ENCODE measurements around the gene SLIRP.
"Not testable (repeated sequence)": the region's sequence is repeated elsewhere in the genome, so short reads cannot be mapped to it uniquely, and the experiment has no call there.

Gene SLIRP

DNA sequence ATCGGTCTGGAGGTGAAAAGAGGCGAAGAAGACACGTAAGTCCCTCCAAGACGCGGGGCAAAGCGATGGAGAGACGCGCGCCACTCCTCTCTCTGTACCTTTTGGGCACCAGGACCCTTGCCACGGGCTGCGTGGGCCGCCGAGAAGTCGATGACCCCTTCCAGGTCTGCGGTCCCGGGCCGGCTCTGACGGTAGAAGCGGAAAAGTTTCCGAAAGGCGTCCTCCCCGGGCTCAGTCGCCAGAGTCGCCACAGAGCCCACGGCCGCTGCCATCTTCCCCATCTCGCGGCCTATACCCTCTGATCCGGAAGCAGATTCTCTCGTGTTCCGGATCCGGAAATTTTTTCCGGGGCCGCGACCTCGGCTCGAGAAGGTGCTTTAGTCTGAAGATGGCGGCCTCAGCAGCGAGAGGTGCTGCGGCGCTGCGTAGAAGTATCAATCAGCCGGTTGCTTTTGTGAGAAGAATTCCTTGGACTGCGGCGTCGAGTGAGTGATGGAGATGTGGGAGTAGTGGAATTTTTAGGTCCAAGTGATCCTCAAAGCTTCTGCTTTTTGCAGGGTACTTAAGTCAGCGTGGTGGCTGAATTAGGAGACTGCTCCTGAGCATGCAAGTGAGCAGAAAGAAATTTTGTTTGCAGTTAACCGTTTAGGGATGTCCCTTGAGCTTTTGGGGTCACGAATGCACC is at the start of gene SLIRP, which contains the start of gene ALKBH1:
Gene SLIRP, plus strand, starts transcription at position 380 of the 685 bp plus-strand sequence. Its CDS starts 9 bp downstream, at position 389.
Gene ALKBH1, minus strand, starts transcription at position 300 of the 685 bp plus-strand sequence. Its CDS starts 19 bp downstream, at position 281.
- peak; percentile 73 to 85 for DNase-seq (ENCODE audit: low read depth in 2 of 2)

GRCh38 chr14:77659831-77660230 is 48.1 kb upstream of the SLIRP start:
- no peak for DNase-seq (ENCODE audit: low read depth in 2 of 2)

DNA sequence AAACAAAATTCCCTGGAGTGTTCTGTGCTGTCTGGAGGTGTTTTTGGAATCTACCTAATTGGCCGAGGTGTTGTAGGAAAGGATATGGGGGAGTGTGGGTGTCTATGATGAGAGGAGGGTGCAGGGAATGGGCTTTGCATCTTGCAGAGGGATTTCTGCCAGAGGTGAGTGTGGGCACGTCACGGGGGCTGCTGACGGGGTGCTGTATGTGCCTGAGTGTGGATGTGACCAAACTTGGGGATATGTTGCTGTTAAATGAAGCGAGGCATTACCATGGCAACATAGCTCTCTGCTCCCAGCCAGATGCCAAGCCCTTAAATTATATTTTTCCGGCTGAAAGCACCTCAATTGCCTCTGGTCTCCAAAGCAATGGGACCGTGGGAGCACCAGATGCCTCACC is 47.1 kb upstream of the SLIRP start:
- DNase-seq (ENCODE audit: low read depth in 2 of 2) = no peak

GRCh38 chr14:77661562-77661961 is 46.3 kb upstream of the SLIRP start:
- not testable (repeated sequence) for DNase-seq (ENCODE audit: low read depth in 2 of 2)

DNA sequence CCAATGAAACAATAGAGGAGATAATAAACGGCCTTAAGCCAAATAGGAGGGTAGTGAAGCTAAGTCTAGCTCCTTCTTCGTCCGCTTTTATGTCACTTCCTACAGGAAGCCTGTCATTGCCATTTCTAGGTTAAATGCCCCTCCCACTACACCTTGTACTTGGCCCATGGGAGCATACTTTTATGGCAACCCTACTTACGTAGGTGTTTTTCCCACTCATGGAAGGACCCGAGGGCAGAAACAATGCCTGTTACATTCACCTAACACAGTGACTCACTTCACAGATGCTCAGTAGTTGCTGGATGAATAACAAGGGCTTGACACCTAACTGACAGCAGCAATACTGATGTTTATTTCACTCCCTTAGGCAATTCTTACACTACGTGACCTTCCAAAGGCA is 44.6 kb upstream of the SLIRP start:
- DNase-seq (ENCODE audit: low read depth in 2 of 2) = no peak

- DNase-seq (ENCODE audit: low read depth in 2 of 2) = no peak
These were observed 40.6 kb upstream of the SLIRP start for GRCh38 chr14:77667331-77667730.

DNA sequence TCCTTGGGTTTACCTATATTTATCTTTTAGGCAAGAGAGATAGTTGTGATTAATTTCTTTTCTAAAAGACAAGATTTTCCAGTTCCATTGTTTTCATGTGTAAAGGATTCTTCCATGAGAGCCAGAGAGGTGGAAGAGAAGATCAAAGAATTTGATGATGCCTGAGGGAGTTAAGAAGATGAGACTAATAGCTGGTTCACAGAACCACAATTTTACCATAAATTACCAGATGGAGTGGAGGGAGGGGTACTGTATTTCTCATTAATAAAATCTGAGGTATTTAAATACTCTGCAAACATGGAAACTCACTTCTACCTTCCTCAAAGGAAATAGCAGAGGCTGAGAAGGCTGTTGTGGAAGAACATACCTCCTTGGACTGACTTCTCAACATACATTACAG is 34.7 kb upstream of the SLIRP start:
- DNase-seq (ENCODE audit: low read depth in 2 of 2) = no peak

DNA sequence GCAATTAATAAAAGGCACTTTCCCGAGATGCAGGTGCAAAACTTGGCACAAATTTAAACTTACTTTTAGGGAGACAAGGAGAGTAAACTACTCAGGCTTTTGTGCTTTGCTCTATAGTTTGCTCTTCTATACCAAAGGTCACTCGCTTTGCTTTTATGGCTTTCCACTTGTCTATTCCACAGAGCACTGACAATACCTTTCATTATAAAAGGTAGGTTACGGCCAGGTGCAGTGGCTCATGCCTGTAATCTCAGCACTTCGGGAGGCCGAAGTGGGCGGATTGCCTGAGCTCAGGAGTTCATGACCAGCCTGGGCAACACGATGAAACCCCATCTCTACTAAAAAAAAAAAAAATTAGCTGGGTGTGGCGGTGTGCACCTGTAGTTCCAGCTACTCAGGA is 33.0 kb upstream of the SLIRP start:
- DNase-seq (ENCODE audit: low read depth in 2 of 2) = no peak

- no peak for DNase-seq (ENCODE audit: low read depth in 2 of 2)
These were observed 26.4 kb upstream of the SLIRP start for GRCh38 chr14:77681196-77682157.

GRCh38 chr14:77682158-77682553 is 25.7 kb upstream of the SLIRP start:
- no peak for DNase-seq (ENCODE audit: low read depth in 2 of 2)

DNA sequence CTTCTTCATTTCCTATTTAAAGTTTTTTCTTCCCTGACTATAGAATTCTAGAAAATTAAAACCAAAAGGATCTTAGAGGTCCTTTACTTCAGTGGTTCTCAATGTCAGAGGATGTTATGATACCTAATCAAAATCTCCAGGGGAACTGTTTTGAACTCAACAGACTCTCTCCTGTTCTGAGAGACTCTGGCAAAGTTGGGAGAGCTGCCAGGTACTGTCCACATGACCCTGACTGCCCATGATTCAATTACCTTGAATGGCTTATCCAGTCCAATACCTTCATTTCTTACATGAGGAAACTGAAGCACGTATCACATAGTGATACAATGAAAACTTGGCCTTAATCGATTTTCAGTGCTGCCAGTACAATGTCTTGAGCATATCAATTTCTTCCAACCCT is 16.6 kb upstream of the SLIRP start:
- DNase-seq (ENCODE audit: low read depth in 2 of 2) = no peak

- no peak for DNase-seq (ENCODE audit: low read depth in 2 of 2)
These were observed 564 bp upstream of the SLIRP start for GRCh38 chr14:77707355-77707723.

GRCh38 chr14:77708749-77709148 is 846 bp downstream of the SLIRP start:
- DNase-seq (ENCODE audit: low read depth in 2 of 2) = no peak

DNA sequence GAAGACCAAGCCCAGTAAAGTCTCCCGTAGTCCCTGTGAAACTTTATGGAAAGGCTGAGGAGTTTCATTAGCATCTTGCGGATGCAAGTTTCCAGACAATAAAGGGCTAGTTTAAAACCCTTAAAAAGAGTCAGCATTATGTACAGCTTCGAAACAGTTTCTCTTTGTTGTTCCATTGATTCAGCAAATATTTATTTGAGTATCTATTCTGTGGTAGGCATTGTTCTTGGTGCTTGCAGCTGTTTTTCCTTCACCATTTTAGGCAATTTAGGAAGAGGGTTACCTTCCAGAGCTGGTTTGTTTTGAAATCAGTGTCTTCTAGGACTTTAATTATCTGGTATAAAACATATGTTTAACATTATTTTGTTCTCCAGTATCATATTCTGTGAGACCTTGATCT is 1.5 kb downstream of the SLIRP start:
- DNase-seq (ENCODE audit: low read depth in 2 of 2) = no peak

GRCh38 chr14:77710364-77710763 is 2.5 kb downstream of the SLIRP start:
- no peak for DNase-seq (ENCODE audit: low read depth in 2 of 2)

DNA sequence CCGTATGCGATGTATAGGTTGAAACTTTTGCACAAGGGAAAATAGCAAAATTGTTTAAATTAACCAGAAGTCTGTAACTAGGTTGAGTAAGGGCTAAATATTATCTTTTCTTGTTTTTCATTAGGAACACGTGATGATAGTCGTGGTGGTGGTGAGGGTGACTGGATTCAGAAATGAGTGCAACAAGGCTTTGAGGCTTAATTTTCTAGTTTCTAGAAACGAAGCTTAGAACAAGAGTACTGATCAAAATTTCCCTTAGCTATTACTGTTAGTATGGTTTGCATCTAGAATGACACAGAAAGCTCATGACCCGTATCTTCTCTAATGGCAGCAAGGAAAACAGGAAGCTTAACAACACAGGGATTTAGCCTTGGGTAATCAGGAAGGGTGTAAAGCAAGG is 7.0 kb downstream of the SLIRP start:
- DNase-seq (ENCODE audit: low read depth in 2 of 2) = no peak

- DNase-seq (ENCODE audit: low read depth in 2 of 2) = no peak
These were observed 9.9 kb downstream of the SLIRP start for GRCh38 chr14:77717608-77718305.

- DNase-seq (ENCODE audit: low read depth in 2 of 2) = no peak
These were observed 13.5 kb downstream of the SLIRP start for GRCh38 chr14:77721437-77721836.

DNA sequence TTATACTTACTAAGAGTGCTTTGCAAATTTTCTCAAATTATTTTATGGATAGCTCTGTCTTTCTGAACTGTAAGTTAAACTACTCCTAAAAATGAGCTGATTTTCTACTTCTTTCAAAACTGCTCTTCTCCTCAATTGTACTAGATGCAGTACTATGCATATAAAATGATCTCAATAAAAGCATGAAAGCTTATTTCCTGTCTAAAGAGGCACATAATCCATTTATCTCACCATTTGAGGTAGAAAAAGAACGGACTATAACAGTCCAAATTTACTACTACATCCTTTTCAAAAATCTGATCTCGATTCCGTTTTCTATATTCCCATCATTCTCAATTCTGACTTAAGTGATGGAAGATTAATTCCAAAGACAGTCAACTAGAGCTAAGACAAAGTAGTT is 14.4 kb downstream of the SLIRP start:
- no peak for DNase-seq (ENCODE audit: low read depth in 2 of 2)

- no peak for DNase-seq (ENCODE audit: low read depth in 2 of 2)
These were observed 23.1 kb downstream of the SLIRP start for GRCh38 chr14:77730976-77731497.

DNA sequence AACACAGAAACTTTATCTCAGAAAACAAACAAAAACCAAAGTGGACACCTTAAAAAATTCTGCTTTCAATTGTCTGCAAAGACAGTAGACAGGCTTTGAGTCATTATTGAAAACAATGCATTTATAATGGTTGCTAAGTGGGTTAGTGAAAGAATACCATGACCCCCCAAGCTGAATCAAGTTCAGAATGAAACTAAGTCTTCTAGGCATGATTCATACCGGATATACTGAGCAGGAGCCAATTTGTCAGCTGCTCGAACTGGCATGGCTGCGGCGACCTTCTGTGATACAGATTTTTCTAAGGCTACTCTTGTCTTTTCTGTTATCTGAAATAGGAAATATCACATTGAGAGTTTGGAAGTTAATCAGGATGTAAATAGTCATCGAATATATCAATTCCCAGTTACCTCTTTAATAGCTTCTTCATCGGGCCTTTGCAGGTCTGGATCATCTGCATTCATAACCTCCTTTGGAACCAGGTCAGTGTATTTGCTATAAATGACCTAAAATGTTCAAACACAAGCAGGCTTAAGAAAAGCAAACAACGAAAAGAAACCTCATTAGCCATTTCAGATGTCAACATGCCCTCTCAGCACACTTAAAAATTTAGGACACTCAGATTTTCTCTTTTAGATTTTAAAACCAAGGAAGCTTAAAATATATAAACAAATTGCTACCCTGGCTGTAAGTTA is 30.8 kb downstream of the SLIRP start:
- no peak for DNase-seq (ENCODE audit: low read depth in 2 of 2)
